HCT116 (cell line): ENCODE measurements around the gene FAM81B.
"Not testable (repeated sequence)": the region's sequence is repeated elsewhere in the genome, so short reads cannot be mapped to it uniquely, and the experiment has no call there.

Experiments used
- EGR1 ChIP-seq: IDR thresholded peaks from 2 replicates; pipeline ENCODE4 v1.6.1; 2012; ENCODE audit warnings: low read depth
- EZH2 ChIP-seq: fragments of 200-600 bp; sonication (generic); IDR thresholded peaks from 2 replicates; pipeline ENCODE4 v1.6.1; 2017; ENCODE audit warnings: antibody characterized with exemption, mixed run types
- JUND ChIP-seq: IDR thresholded peaks from 2 replicates; pipeline ENCODE4 v1.6.1; 2012
- SIN3A ChIP-seq: IDR thresholded peaks from 2 replicates; pipeline ENCODE4 v1.6.1; 2012; ENCODE audit warnings: low read depth
- SRF ChIP-seq: IDR thresholded peaks from 2 replicates; pipeline ENCODE4 v1.6.1; 2012; ENCODE audit warnings: low read depth
- ZFX ChIP-seq: fragments of 450-650 bp; IDR thresholded peaks from 2 replicates; pipeline ENCODE4 v1.6.1; 2017
- TF ChIP-seq, protein P1 (sequence below): IDR thresholded peaks from 2 replicates; pipeline ENCODE4 v1.6.1; 2012
- TF ChIP-seq, protein P2 (sequence below), 3 experiments: fragments of 200-600 bp in 1 of 3; sonication (generic) in 1 of 3; IDR thresholded peaks in 2 of 3; conservative IDR thresholded peaks in 1 of 3; 2 replicates each; pipeline ENCODE4 v1.5.1; 2012 to 2017; ENCODE audit warnings: low read depth in 2 of 3, low read length in 2 of 3, antibody characterized with exemption in 1 of 3, borderline replicate concordance in 1 of 3, control low read depth in 1 of 3, mild to moderate bottlenecking in 1 of 3, mixed read lengths in 1 of 3, mixed run types in 1 of 3, moderate library complexity in 1 of 3; ENCODE audit not compliant: insufficient read depth in 1 of 3

DNA sequence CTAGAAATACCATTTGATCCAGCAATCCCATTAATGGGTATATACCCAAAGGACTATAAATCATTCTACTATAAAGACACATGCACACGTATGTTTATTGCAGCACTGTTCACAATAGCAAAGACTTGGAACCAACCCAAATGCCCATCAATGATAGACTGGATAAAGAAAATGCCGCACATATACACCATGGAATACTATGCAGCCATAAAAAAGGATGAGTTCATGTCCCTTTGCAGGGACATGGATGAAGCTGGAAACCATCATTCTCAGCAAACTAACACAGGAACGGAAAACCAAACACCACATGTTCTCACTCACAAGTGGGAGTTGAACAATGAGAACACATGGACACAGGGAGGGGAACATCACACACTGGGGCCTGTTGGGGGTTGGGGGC, 799 bp downstream of the FAM81B start:
- TF ChIP-seq, protein P1, sequence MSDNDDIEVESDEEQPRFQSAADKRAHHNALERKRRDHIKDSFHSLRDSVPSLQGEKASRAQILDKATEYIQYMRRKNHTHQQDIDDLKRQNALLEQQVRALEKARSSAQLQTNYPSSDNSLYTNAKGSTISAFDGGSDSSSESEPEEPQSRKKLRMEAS, result not testable (repeated sequence)
- TF ChIP-seq EGR1, ZFX, EZH2, JUND, SRF, SIN3A: not testable (repeated sequence)
- TF ChIP-seq, protein P2, sequence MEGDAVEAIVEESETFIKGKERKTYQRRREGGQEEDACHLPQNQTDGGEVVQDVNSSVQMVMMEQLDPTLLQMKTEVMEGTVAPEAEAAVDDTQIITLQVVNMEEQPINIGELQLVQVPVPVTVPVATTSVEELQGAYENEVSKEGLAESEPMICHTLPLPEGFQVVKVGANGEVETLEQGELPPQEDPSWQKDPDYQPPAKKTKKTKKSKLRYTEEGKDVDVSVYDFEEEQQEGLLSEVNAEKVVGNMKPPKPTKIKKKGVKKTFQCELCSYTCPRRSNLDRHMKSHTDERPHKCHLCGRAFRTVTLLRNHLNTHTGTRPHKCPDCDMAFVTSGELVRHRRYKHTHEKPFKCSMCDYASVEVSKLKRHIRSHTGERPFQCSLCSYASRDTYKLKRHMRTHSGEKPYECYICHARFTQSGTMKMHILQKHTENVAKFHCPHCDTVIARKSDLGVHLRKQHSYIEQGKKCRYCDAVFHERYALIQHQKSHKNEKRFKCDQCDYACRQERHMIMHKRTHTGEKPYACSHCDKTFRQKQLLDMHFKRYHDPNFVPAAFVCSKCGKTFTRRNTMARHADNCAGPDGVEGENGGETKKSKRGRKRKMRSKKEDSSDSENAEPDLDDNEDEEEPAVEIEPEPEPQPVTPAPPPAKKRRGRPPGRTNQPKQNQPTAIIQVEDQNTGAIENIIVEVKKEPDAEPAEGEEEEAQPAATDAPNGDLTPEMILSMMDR (IDR thresholded peaks at IDR 0.05 in 2 of 3, conservative IDR thresholded peaks at IDR 0.05 in 1 of 3; ENCODE audit: borderline replicate concordance in 1 of 3, insufficient read depth in 1 of 3, low read depth in 2 of 3, low read length in 2 of 3), result not testable (repeated sequence)
